D721Med (cell line): ENCODE results near the gene FBXL20.
"Not testable (repeated sequence)": the region's sequence is repeated elsewhere in the genome, so short reads cannot be mapped to it uniquely, and the experiment has no call there.

Source experiments
- DNase-seq: peaks from one replicate; pipeline ENCODE4 v3.0.0; 2011; ENCODE audit warnings: low spot score; ENCODE audit not compliant: insufficient read length
- FAIRE-seq: peaks from 2 replicates; lab custom pipeline; 2011; peaks lifted over from hg19 to GRCh38; lab: Jason Lieb, UNC
- CTCF ChIP-seq: IDR thresholded peaks from 2 replicates; pipeline ENCODE4 v1.5.1; 2012; ENCODE audit warnings: mild to moderate bottlenecking, control low read depth; ENCODE audit not compliant: insufficient read depth; ENCODE audit errors: missing control alignments

Gene FBXL20

GRCh38 chr17:39385040-39385439 lies 16.4 kb downstream of the FBXL20 start:
- DNase-seq = no peak
- FAIRE-seq = no peak
- no peak for TF ChIP-seq CTCF

- FAIRE-seq = no peak
- TF ChIP-seq CTCF = no peak
- DNase-seq = no peak
These were observed 21.3 kb downstream of the FBXL20 start for GRCh38 chr17:39380144-39380543.

GRCh38 chr17:39376434-39376833 lies 25.0 kb downstream of the FBXL20 start:
- FAIRE-seq = no peak

GRCh38 chr17:39367805-39368204 lies 33.6 kb downstream of the FBXL20 start:
- DNase-seq, FAIRE-seq: not testable (repeated sequence)

More at GRCh38 chr17:39376434-39376833, 25.0 kb downstream of the FBXL20 start:
- TF ChIP-seq CTCF = no peak
- no peak for DNase-seq

GRCh38 chr17:39365872-39366271 lies 35.6 kb downstream of the FBXL20 start:
- FAIRE-seq (no peak), DNase-seq (no peak)
- TF ChIP-seq CTCF = no peak

GRCh38 chr17:39365242-39365641 lies 36.2 kb downstream of the FBXL20 start:
- TF ChIP-seq CTCF = no peak
- FAIRE-seq (no peak), DNase-seq (no peak)

- TF ChIP-seq CTCF = no peak
- DNase-seq (no peak), FAIRE-seq (no peak)
These were observed 37.0 kb downstream of the FBXL20 start for GRCh38 chr17:39364236-39365025.
